Measurements from ENCODE around the gene ZNF511. TPM values are rescaled to one million over a fixed set of nuclear protein-coding genes. Genes with fewer than 3 reads are reported as not detected.

ZNF511 gene
- 21.4 and 21.7 TPM in 2 replicates for total RNA-seq

GRCh38 chr10:133308421-133309099, at the start of gene ZNF511, which contains the start of gene TUBGCP2:
Gene ZNF511, plus strand, starts transcription at chr10:133308914. Its CDS starts 30 bp downstream, at chr10:133308944.
Gene TUBGCP2, minus strand, starts transcription at chr10:133308872. Its CDS starts 5,931 bp downstream, at chr10:133302941.

GRCh38 chr10:133276435-133277201, 32.1 kb upstream of the ZNF511 start, which contains the start of gene ADAM8:
Gene ADAM8, minus strand, starts transcription at chr10:133276868. Its CDS starts 51 bp downstream, at chr10:133276817.

GRCh38 chr10:133336577-133337369, 28.1 kb downstream of the ZNF511 start, which contains the start of gene CALY:
Gene CALY, minus strand, starts transcription at chr10:133336896. Its CDS starts 7,907 bp downstream, at chr10:133328989.

GRCh38 chr10:133357285-133358161, 48.8 kb downstream of the ZNF511 start, which contains the start of gene FUOM:
Gene FUOM, minus strand, starts transcription at chr10:133358019. Its CDS starts 12 bp downstream, at chr10:133358007.

Other genes starting within 250 kb of the ZNF511 start
- gene ADGRA1, start 221.0 kb upstream of the ZNF511 start, total RNA-seq, result not detected in 2 replicates
- not detected in 2 replicates for gene KNDC1, start 148.7 kb upstream of the ZNF511 start, total RNA-seq
- gene UTF1, start 78.7 kb upstream of the ZNF511 start, total RNA-seq, result not detected in 2 replicates
- gene VENTX, start 71.1 kb upstream of the ZNF511 start, total RNA-seq, result not detected in 2 replicates
- 0.11 and 0.34 TPM in 2 replicates for gene ADAM8, start 32.0 kb upstream of the ZNF511 start, total RNA-seq
- gene TUBGCP2, start within 50 bp of the ZNF511 start, total RNA-seq, result 40.8 and 45.6 TPM in 2 replicates
- not detected in 2 replicates for gene CALY, start 28.0 kb downstream of the ZNF511 start, total RNA-seq
- not detected in 2 replicates for gene PRAP1, start 38.5 kb downstream of the ZNF511 start, total RNA-seq
- 14.2 and 28.0 TPM in 2 replicates for gene FUOM, start 49.1 kb downstream of the ZNF511 start, total RNA-seq
- gene ECHS1, start 64.4 kb downstream of the ZNF511 start, total RNA-seq, result 57.6 and 67.6 TPM in 2 replicates
- gene PAOX, start 70.3 kb downstream of the ZNF511 start, total RNA-seq, result 4.5 and 7.9 TPM in 2 replicates
- 31.9 and 37.7 TPM in 2 replicates for gene MTG1, start 85.2 kb downstream of the ZNF511 start, total RNA-seq
- gene SPRN, start 115.7 kb downstream of the ZNF511 start, total RNA-seq, result not detected in 2 replicates
- gene SCART1, start 145.0 kb downstream of the ZNF511 start, total RNA-seq, result 0.54 and 0.60 TPM in 2 replicates
- 0.26 TPM in 1 of 2 replicates, not detected in the other for gene CYP2E1, start 218.4 kb downstream of the ZNF511 start, total RNA-seq